Measurements from ENCODE around the gene SPARC.

DNA sequence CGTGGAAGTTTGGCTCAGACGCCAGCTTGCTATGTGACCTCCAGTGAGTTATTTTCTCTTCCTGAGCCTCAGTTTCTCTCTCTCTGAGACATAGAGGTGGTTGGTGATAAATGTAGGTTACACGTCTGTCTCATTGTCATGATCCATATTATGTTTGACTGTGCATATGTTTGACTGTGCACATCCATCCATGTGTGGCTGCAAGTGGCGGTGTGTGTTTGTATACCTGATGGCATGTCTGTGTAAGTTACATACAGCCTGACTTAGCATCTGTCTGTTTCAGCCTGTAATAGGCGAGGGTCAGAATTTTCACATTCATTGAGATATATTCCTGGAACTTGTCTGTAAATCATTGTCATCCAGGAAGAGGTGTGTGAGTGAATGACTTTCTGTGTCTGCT lies 3.3 kb downstream of the SPARC start:
- TF ChIP-seq POLR2AphosphoS5 (IDR thresholded peaks at IDR 0.05; ENCODE audit: borderline replicate concordance, low read depth, low read length): no peak
- no peak for TF ChIP-seq EZH2 (IDR thresholded peaks at IDR 0.05)
- TF ChIP-seq FOXP2 (optimal IDR thresholded peaks at IDR 0.05; ENCODE audit: control extremely low read depth, extremely low read length, insufficient read depth): no peak

Data from SK-N-MC (cell line).